ENCODE measurements around the gene STBD1. TPM values are rescaled to one million over a fixed set of nuclear protein-coding genes. Genes with fewer than 3 reads are reported as not detected.

The STBD1 gene
- total and polyA plus RNA-seq, 2 experiments from 2014 or later = 2.0 to 2.6 TPM

- H3K4me3 Mint-ChIP-seq = no peak overlapping the region
- ATAC-seq = no peak
Measured at GRCh38 chr4:76275486-76276124, 30.9 kb upstream of the STBD1 start.

More at GRCh38 chr4:76275486-76276124, 30.9 kb upstream of the STBD1 start:
- no peaks in the 10 kb centered on the region for H4K20me1 ChIP-seq (replicated peaks; ENCODE audit: insufficient read depth)
- H3K9me2 ChIP-seq (ENCODE audit: insufficient read depth) = no peaks in the 10 kb centered on the region
- no peak for DNase-seq (ENCODE audit: low spot score)
- H3F3A ChIP-seq (replicated peaks; ENCODE audit: low read depth) = no peaks in the 10 kb centered on the region
- Mint-ChIP-seq H3K36me3 (ENCODE audit: low read depth) (no peaks in the 10 kb centered on the region), H3K9me3 (no peaks in the 10 kb centered on the region), H3K4me1 (no peaks in the 10 kb centered on the region), H3K27me3 (ENCODE audit: insufficient read depth, low read depth, poor library complexity) (peaks cover 4% of the 10 kb centered on the region), H3K27ac (no peak overlapping the region)
- no peaks in the 10 kb centered on the region for H3K27me3 ChIP-seq (ENCODE audit: insufficient read depth)
- H3K4me1 ChIP-seq (ENCODE audit: insufficient read depth) = no peaks in the 10 kb centered on the region
- no peak for TF ChIP-seq ETS1 (IDR thresholded peaks at IDR 0.05)
- TF ChIP-seq, protein P1, sequence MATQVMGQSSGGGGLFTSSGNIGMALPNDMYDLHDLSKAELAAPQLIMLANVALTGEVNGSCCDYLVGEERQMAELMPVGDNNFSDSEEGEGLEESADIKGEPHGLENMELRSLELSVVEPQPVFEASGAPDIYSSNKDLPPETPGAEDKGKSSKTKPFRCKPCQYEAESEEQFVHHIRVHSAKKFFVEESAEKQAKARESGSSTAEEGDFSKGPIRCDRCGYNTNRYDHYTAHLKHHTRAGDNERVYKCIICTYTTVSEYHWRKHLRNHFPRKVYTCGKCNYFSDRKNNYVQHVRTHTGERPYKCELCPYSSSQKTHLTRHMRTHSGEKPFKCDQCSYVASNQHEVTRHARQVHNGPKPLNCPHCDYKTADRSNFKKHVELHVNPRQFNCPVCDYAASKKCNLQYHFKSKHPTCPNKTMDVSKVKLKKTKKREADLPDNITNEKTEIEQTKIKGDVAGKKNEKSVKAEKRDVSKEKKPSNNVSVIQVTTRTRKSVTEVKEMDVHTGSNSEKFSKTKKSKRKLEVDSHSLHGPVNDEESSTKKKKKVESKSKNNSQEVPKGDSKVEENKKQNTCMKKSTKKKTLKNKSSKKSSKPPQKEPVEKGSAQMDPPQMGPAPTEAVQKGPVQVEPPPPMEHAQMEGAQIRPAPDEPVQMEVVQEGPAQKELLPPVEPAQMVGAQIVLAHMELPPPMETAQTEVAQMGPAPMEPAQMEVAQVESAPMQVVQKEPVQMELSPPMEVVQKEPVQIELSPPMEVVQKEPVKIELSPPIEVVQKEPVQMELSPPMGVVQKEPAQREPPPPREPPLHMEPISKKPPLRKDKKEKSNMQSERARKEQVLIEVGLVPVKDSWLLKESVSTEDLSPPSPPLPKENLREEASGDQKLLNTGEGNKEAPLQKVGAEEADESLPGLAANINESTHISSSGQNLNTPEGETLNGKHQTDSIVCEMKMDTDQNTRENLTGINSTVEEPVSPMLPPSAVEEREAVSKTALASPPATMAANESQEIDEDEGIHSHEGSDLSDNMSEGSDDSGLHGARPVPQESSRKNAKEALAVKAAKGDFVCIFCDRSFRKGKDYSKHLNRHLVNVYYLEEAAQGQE (IDR thresholded peaks at IDR 0.05; ENCODE audit: unreplicated experiment) = no peak
- no peak for TF ChIP-seq ZNF462 (CRISPR knock-in tag; IDR thresholded peaks at IDR 0.05)
- no peak for TF ChIP-seq CREB1 (CRISPR knock-in tag; IDR thresholded peaks at IDR 0.05; ENCODE audit: low read depth)
- no peak for TF ChIP-seq JUNB (IDR thresholded peaks at IDR 0.05; ENCODE audit: unreplicated experiment)
- TF ChIP-seq ZNF331 (CRISPR knock-in tag; IDR thresholded peaks at IDR 0.05; ENCODE audit: low read depth) = no peak
- no peak for TF ChIP-seq POLR2AphosphoS5 (IDR thresholded peaks at IDR 0.05; ENCODE audit: low read depth)
- no peak overlapping the region for H2AFZ ChIP-seq
- H3K4me2 ChIP-seq = no peak overlapping the region
- H3K79me2 ChIP-seq (replicated peaks; ENCODE audit: insufficient read depth) = no peaks in the 10 kb centered on the region
- H3K36me3 ChIP-seq (ENCODE audit: insufficient read depth) = no peaks in the 10 kb centered on the region
- no peak overlapping the region for H3K27ac ChIP-seq (ENCODE audit: low read depth)
- H3K4me3 ChIP-seq = no peak overlapping the region

Measured in GM23338 (cell line).